AML-193 (cell line): ENCODE data around the gene USP2.

Experiments used
- DNase-seq, 2 experiments: peaks; one replicate each; lab custom pipeline; 2025; lab: John Stamatoyannopoulos, UW

Gene USP2

GRCh38 chr11:119341222-119342022 is 40.1 kb downstream of the USP2 start:
- DNase-seq, result no peak

GRCh38 chr11:119340335-119341221 is 40.9 kb downstream of the USP2 start, which contains the start of gene C1QTNF5:
Gene C1QTNF5 (minus strand): TSS chr11:119340883. CDS start chr11:119340397, 486 bp downstream.
- no peak for DNase-seq

- no peak for DNase-seq
Observed at GRCh38 chr11:119339589-119340334, 41.7 kb downstream of the USP2 start.

- no peak for DNase-seq
Observed at GRCh38 chr11:119338965-119339588, 42.4 kb downstream of the USP2 start.

- peak; percentile 36 to 59 for DNase-seq
Observed at GRCh38 chr11:119338318-119338890, 43.1 kb downstream of the USP2 start.

GRCh38 chr11:119337581-119338317 is 43.7 kb downstream of the USP2 start:
- no peak for DNase-seq

- no peak for DNase-seq
Observed at GRCh38 chr11:119336744-119337469, 44.6 kb downstream of the USP2 start.

- no peak for DNase-seq
Observed at GRCh38 chr11:119335655-119336543, 45.6 kb downstream of the USP2 start.

- no peak for DNase-seq
Observed at GRCh38 chr11:119335091-119335654, 46.3 kb downstream of the USP2 start.

- DNase-seq, result peak; percentile 95 to 96
Observed at GRCh38 chr11:119334174-119334930, 47.1 kb downstream of the USP2 start, which contains the start of gene RNF26. Gene RNF26 (plus strand): TSS chr11:119334527. CDS start chr11:119335123, 596 bp downstream.

- no peak for DNase-seq
Observed at GRCh38 chr11:119332111-119332765, 49.3 kb downstream of the USP2 start.

- DNase-seq, result no peak
Observed at GRCh38 chr11:119330237-119330636, 51.3 kb downstream of the USP2 start.

- no peak for DNase-seq
Observed at GRCh38 chr11:119329320-119329719, 52.2 kb downstream of the USP2 start.

- no peak for DNase-seq
Observed at GRCh38 chr11:119324189-119324588, 57.3 kb downstream of the USP2 start.

GRCh38 chr11:119323532-119324033 is 57.9 kb downstream of the USP2 start:
- peak; percentile 48 to 54 for DNase-seq

- no peak for DNase-seq
Observed at GRCh38 chr11:119322921-119323531, 58.5 kb downstream of the USP2 start.
